Measurements from ENCODE around the gene KRT31. TPM values are rescaled to one million over a fixed set of nuclear protein-coding genes. Genes with fewer than 3 reads are reported as not detected.
"Not testable (repeated sequence)": the region's sequence is repeated elsewhere in the genome, so short reads cannot be mapped to it uniquely, and the experiment has no call there.

KRT31 gene
- polyA plus RNA-seq, 3 donors, result not detected

- DNase-seq (ENCODE audit: low read depth in 3 of 3, low spot score in 2 of 3), result no peak
Measured at GRCh38 chr17:41347869-41348760, 49.3 kb downstream of the KRT31 start.

- DNase-seq (ENCODE audit: low read depth in 3 of 3, low spot score in 2 of 3), result not testable (repeated sequence)
Measured at GRCh38 chr17:41346421-41346820, 51.0 kb downstream of the KRT31 start.

DNA sequence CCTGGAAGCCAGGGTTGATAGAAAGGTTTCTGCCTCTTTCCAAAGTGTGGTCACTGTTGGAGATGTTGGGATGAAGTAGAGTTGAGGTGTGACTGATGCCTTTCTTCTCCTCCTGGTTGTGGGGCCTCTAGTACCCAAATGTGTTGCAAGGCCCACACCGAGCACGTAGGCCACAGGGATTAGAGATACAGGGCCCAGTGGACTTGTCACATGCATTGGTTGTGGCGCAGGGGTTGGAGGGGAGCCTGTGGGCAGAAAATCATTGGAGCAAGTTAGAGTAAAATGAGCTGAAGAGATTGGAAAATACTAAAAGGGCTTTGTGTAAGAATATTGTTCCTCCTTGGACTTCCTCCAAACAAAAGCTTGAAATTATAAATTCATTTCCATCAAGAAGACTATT lies 51.4 kb downstream of the KRT31 start:
- DNase-seq (ENCODE audit: low read depth in 3 of 3, low spot score in 2 of 3), result no peak

Other genes starting within 250 kb of the KRT31 start
- not detected for gene KRTAP4-5, start 247.8 kb downstream of the KRT31 start, polyA plus RNA-seq (ENCODE audit: insufficient read length in 3 of 3)
- not detected for gene KRTAP4-4, start 236.9 kb downstream of the KRT31 start, polyA plus RNA-seq (ENCODE audit: insufficient read length in 3 of 3)
- gene KRTAP4-3, start 229.4 kb downstream of the KRT31 start, polyA plus RNA-seq (ENCODE audit: insufficient read length in 3 of 3), result not detected
- gene KRTAP4-2, start 219.4 kb downstream of the KRT31 start, polyA plus RNA-seq (ENCODE audit: insufficient read length in 3 of 3), result not detected
- gene KRTAP4-1, start 212.7 kb downstream of the KRT31 start, polyA plus RNA-seq (ENCODE audit: insufficient read length in 3 of 3), result not detected
- gene KRTAP9-1, start 207.7 kb downstream of the KRT31 start, polyA plus RNA-seq (ENCODE audit: insufficient read length in 3 of 3), result not detected
- gene KRTAP9-2, start 171.0 kb downstream of the KRT31 start, polyA plus RNA-seq (ENCODE audit: insufficient read length in 3 of 3), result not detected
- gene KRTAP9-3, start 165.2 kb downstream of the KRT31 start, polyA plus RNA-seq (ENCODE audit: insufficient read length in 3 of 3), result not detected
- not detected for gene KRTAP9-8, start 159.6 kb downstream of the KRT31 start, polyA plus RNA-seq (ENCODE audit: insufficient read length in 3 of 3)
- not detected for gene KRTAP9-4, start 147.9 kb downstream of the KRT31 start, polyA plus RNA-seq (ENCODE audit: insufficient read length in 3 of 3)
- gene KRTAP9-9, start 142.2 kb downstream of the KRT31 start, polyA plus RNA-seq (ENCODE audit: insufficient read length in 3 of 3), result not detected
- gene KRTAP9-6, start 132.2 kb downstream of the KRT31 start, polyA plus RNA-seq (ENCODE audit: insufficient read length in 3 of 3), result under 1 TPM; 0.10 to 0.14 (median 0.11) TPM
- gene KRTAP9-7, start 121.9 kb downstream of the KRT31 start, polyA plus RNA-seq (ENCODE audit: insufficient read length in 3 of 3), result not detected
- gene KRTAP29-1, start 94.8 kb downstream of the KRT31 start, polyA plus RNA-seq (ENCODE audit: insufficient read length in 3 of 3), result not detected
- gene KRTAP16-1, start 88.3 kb downstream of the KRT31 start, polyA plus RNA-seq (ENCODE audit: insufficient read length in 3 of 3), result not detected
- gene KRTAP17-1, start 81.9 kb downstream of the KRT31 start, polyA plus RNA-seq (ENCODE audit: insufficient read length in 3 of 3), result not detected
- not detected for gene KRT33A, start 46.8 kb downstream of the KRT31 start, polyA plus RNA-seq (ENCODE audit: insufficient read length in 3 of 3)
- not detected for gene KRT33B, start 27.8 kb downstream of the KRT31 start, polyA plus RNA-seq (ENCODE audit: insufficient read length in 3 of 3)
- gene KRT34, start 15.3 kb downstream of the KRT31 start, polyA plus RNA-seq (ENCODE audit: insufficient read length in 3 of 3), result not detected
- gene KRT37, start 27.0 kb upstream of the KRT31 start, polyA plus RNA-seq (ENCODE audit: insufficient read length in 3 of 3), result not detected
- gene KRT38, start 43.4 kb upstream of the KRT31 start, polyA plus RNA-seq (ENCODE audit: insufficient read length in 3 of 3), result not detected
- not detected for gene KRT32, start 69.8 kb upstream of the KRT31 start, polyA plus RNA-seq (ENCODE audit: insufficient read length in 3 of 3)
- gene KRT35, start 83.5 kb upstream of the KRT31 start, polyA plus RNA-seq (ENCODE audit: insufficient read length in 3 of 3), result under 1 TPM in 1 of 3 donors, not detected in 2; 0.10 TPM
- not detected for gene KRT36, start 92.3 kb upstream of the KRT31 start, polyA plus RNA-seq (ENCODE audit: insufficient read length in 3 of 3)
- gene KRT13, start 108.0 kb upstream of the KRT31 start, polyA plus RNA-seq (ENCODE audit: insufficient read length in 3 of 3), result under 1 TPM in 1 of 3 donors, not detected in 2; 0.34 TPM
- gene KRT15, start 121.3 kb upstream of the KRT31 start, polyA plus RNA-seq (ENCODE audit: insufficient read length in 3 of 3), result 1 to 10 TPM in 1 of 3 donors, under 1 TPM in 2; 0.60 to 1.3 (median 0.89) TPM
- 100 to 1,000 TPM; 139 to 220 (median 177) TPM for gene KRT19, start 130.7 kb upstream of the KRT31 start, polyA plus RNA-seq (ENCODE audit: insufficient read length in 3 of 3)
- gene KRT9, start 174.5 kb upstream of the KRT31 start, polyA plus RNA-seq (ENCODE audit: insufficient read length in 3 of 3), result not detected
- under 1 TPM; 0.28 to 0.55 (median 0.35) TPM for gene KRT14, start 189.3 kb upstream of the KRT31 start, polyA plus RNA-seq (ENCODE audit: insufficient read length in 3 of 3)
- gene KRT16, start 215.2 kb upstream of the KRT31 start, polyA plus RNA-seq (ENCODE audit: insufficient read length in 3 of 3), result not detected
- gene KRT17, start 227.0 kb upstream of the KRT31 start, polyA plus RNA-seq (ENCODE audit: insufficient read length in 3 of 3), result 1 to 10 TPM in 2 of 3 donors, under 1 TPM in 1; 0.98 to 1.6 (median 1.2) TPM

Measured in right renal cortex interstitium (tissue), 3 donors.